RWPE1 (cell line): ENCODE results near the gene CAMK2B.

ENCODE experiments used
- CTCF ChIA-PET: fragments of 350-600 bp; sonication (Branson Sonifier 250); formaldehyde crosslinking; extraction: SDS; loops from one replicate; lab custom pipeline; 2021; lab: Yijun Ruan, JAX
- POLR2A ChIA-PET: fragments of 400-600 bp; formaldehyde crosslinking; extraction: SDS; loops from one replicate; lab custom pipeline; 2020; ENCODE audit warnings: antibody characterized with exemption; ENCODE audit not compliant: low non-redundant PET; lab: Yijun Ruan, JAX
- DNase-seq: peaks from one replicate; pipeline ENCODE4 v3.0.0; 2012; ENCODE audit warnings: low spot score
- H3K27ac ChIP-seq: fragments of 450-650 bp; 2 replicates; pipeline ENCODE4 v1.5.1; 2017
- CTCF ChIP-seq: fragments of 450-650 bp; conservative IDR thresholded peaks from 2 replicates; pipeline ENCODE4 v1.5.1; 2017; ENCODE audit warnings: low read depth, mild to moderate bottlenecking

CAMK2B gene

GRCh38 chr7:44244282-44244681 is 81.1 kb downstream of the CAMK2B start:
- POLR2A ChIA-PET, result no interaction called here
- peak; percentile 35; the same call in 1 of the 2 replicates for TF ChIP-seq CTCF
- no peak overlapping the region; the same call in 1 of the 2 replicates for H3K27ac ChIP-seq
- DNase-seq, result no peak
- CTCF ChIA-PET, result interaction anchor here (0.6 to 1.2 kb wide), 4 partner anchors 8 to 293 kb away, joined by 3 to 4 read pairs (median 3); no protein-coding TSS in a partner anchor

GRCh38 chr7:44242091-44242490 is 83.3 kb downstream of the CAMK2B start:
- DNase-seq, result no peak
- H3K27ac ChIP-seq, result no peak overlapping the region
- no peak for TF ChIP-seq CTCF
- POLR2A ChIA-PET, result no interaction called here
- CTCF ChIA-PET, result interaction anchor here (1.1 kb wide), 1 partner anchor 17 kb away, joined by 10 read pairs; no protein-coding TSS in a partner anchor

GRCh38 chr7:44240983-44241510 is 84.3 kb downstream of the CAMK2B start:
- POLR2A ChIA-PET, result interaction anchor here (0.6 kb wide), 1 partner anchor 26 kb away, joined by 4 read pairs; no protein-coding TSS in a partner anchor
- peak; percentile 94 for TF ChIP-seq CTCF

GRCh38 chr7:44240376-44240775 is 85.0 kb downstream of the CAMK2B start:
- TF ChIP-seq CTCF, result no peak
- CTCF ChIA-PET, result interaction anchor here (0.5 to 1.6 kb wide), 27 partner anchors 10 to 325 kb away, joined by 3 to 17 read pairs (median 4); partner anchors contain the start of gene YKT6
- H3K27ac ChIP-seq, result peak overlapping the region; percentile 59
- no peak for DNase-seq
- POLR2A ChIA-PET, result no interaction called here

More at GRCh38 chr7:44240983-44241510, 84.3 kb downstream of the CAMK2B start:
- peak overlapping the region; percentile 59 for H3K27ac ChIP-seq
- CTCF ChIA-PET, result interaction anchor here (0.5 to 1.6 kb wide), 33 partner anchors 10 to 324 kb away, joined by 3 to 17 read pairs (median 4); partner anchors contain the start of gene YKT6
- peak; percentile 79 for DNase-seq

GRCh38 chr7:44239361-44239760 is 86.0 kb downstream of the CAMK2B start:
- no peak for TF ChIP-seq CTCF
- no peak for DNase-seq
- CTCF ChIA-PET, result interaction anchor here (0.6 kb wide), 1 partner anchor 257 kb away, joined by 6 read pairs; no protein-coding TSS in a partner anchor
- no peak overlapping the region; the same call in 1 of the 2 replicates for H3K27ac ChIP-seq
- POLR2A ChIA-PET, result no interaction called here

- ChIA-PET POLR2A (no interaction called here), CTCF (interaction anchor here (0.6 kb wide), 1 partner anchor 965 kb away, joined by 6 read pairs; no protein-coding TSS in a partner anchor)
- H3K27ac ChIP-seq, result no peak overlapping the region; the same call in 1 of the 2 replicates
- TF ChIP-seq CTCF, result no peak
- no peak for DNase-seq
These were observed 87.2 kb downstream of the CAMK2B start for GRCh38 chr7:44238116-44238695.
